Stimulated activated CD4-positive, alpha-beta T cell treated with anti-CD3 and anti-CD28 coated beads, TNF-alpha, amount 100 ng/mL, for 24 hours (primary cell): Measurements from ENCODE around the gene MRPS2.
"Not testable (repeated sequence)": the region's sequence is repeated elsewhere in the genome, so short reads cannot be mapped to it uniquely, and the experiment has no call there.

ENCODE experiments used
- DNase-seq, 3 experiments: peaks; one replicate each; pipeline ENCODE4 v3.0.0-alpha.2; 2020; ENCODE audit warnings: low read depth in 3 of 3

The MRPS2 gene

GRCh38 chr9:135499326-135500070, 984 bp upstream of the MRPS2 start:
- peak; percentile 77 to 87 (median 85) for DNase-seq

GRCh38 chr9:135500071-135500524, 384 bp upstream of the MRPS2 start:
- no peak for DNase-seq

GRCh38 chr9:135501261-135502167, 1.0 kb downstream of the MRPS2 start:
- no peak for DNase-seq

- DNase-seq: no peak
These were observed 1.8 kb downstream of the MRPS2 start for GRCh38 chr9:135502168-135502872.

GRCh38 chr9:135502873-135503321, 2.4 kb downstream of the MRPS2 start:
- no peak for DNase-seq

GRCh38 chr9:135503371-135504261, 3.1 kb downstream of the MRPS2 start:
- DNase-seq: no peak

- DNase-seq: peak; percentile 36 to 56 (median 42)
These were observed 4.1 kb downstream of the MRPS2 start for GRCh38 chr9:135504262-135505243.

- no peak for DNase-seq
These were observed 5.1 kb downstream of the MRPS2 start for GRCh38 chr9:135505406-135506187.

- no peak for DNase-seq
These were observed 6.0 kb downstream of the MRPS2 start for GRCh38 chr9:135506327-135507103.

GRCh38 chr9:135507104-135508035, 6.9 kb downstream of the MRPS2 start:
- no peak for DNase-seq

- no peak for DNase-seq
These were observed 7.8 kb downstream of the MRPS2 start for GRCh38 chr9:135508211-135508820.

GRCh38 chr9:135509458-135509857, 9.0 kb downstream of the MRPS2 start:
- no peak for DNase-seq

GRCh38 chr9:135512241-135512603, 11.7 kb downstream of the MRPS2 start:
- DNase-seq: no peak

GRCh38 chr9:135512904-135513303, 12.4 kb downstream of the MRPS2 start:
- DNase-seq: no peak

GRCh38 chr9:135513351-135513846, 12.9 kb downstream of the MRPS2 start:
- DNase-seq: no peak

GRCh38 chr9:135513906-135514305, 13.4 kb downstream of the MRPS2 start:
- DNase-seq: not testable (repeated sequence)
